Upper lobe of left lung (tissue), 6 donors: ENCODE results near the gene ABAT. TPM values are rescaled to one million over a fixed set of nuclear protein-coding genes. Genes with fewer than 3 reads are reported as not detected.

ENCODE experiments used
- ATAC-seq, 2 donors: fragments of 200-7000 bp; cut with Tn5 transposase; one replicate each; pipeline ENCODE4 v1.9.1; 2022; ENCODE audit warnings: mild to moderate bottlenecking in 2 of 2, moderate library complexity in 2 of 2; ENCODE audit not compliant: low FRiP score in 2 of 2
- DNase-seq, 2 donors: peaks; one replicate each; pipeline ENCODE4 v3.0.0-alpha.2; 2019 to 2020
- H3K27ac ChIP-seq, 4 donors: fragments of 200-600 bp; sonication (generic); one replicate each; pipeline ENCODE4 v1.5.1; 2016 to 2019
- H3K27me3 ChIP-seq, 4 donors: fragments of 200-600 bp; sonication (generic); one replicate each; pipeline ENCODE4 v1.5.1; 2017 to 2019
- H3K36me3 ChIP-seq, 4 donors: fragments of 200-600 bp; sonication (generic); one replicate each; pipeline ENCODE4 v1.5.1; 2016 to 2019
- H3K4me1 ChIP-seq, 4 donors: fragments of 200-600 bp; sonication (generic); one replicate each; pipeline ENCODE4 v1.5.1; 2018 to 2019
- H3K4me3 ChIP-seq, 4 donors: fragments of 200-600 bp; sonication (generic); one replicate each; pipeline ENCODE4 v1.5.1; 2017 to 2019; ENCODE audit warnings: mild to moderate bottlenecking in 2 of 4, moderate library complexity in 1 of 4
- H3K9me3 ChIP-seq, 4 donors: fragments of 200-600 bp; sonication (generic); one replicate each; pipeline ENCODE4 v1.5.1; 2018 to 2019
- EP300 ChIP-seq, 4 donors: sonication (generic); formaldehyde crosslinking; IDR thresholded peaks; one replicate each; pipeline ENCODE4 v1.5.1; 2017; ENCODE audit warnings: antibody characterized with exemption in 4 of 4, control low read depth in 2 of 4
- POLR2A ChIP-seq, 4 donors: fragments of 450-650 bp; IDR thresholded peaks; one replicate each; pipeline ENCODE4 v1.5.1; 2016 to 2017; ENCODE audit warnings: antibody characterized with exemption in 4 of 4, mild to moderate bottlenecking in 2 of 4
- POLR2AphosphoS5 ChIP-seq, 2 donors: sonication (generic); formaldehyde crosslinking; IDR thresholded peaks; one replicate each; pipeline ENCODE4 v1.5.1; 2017; ENCODE audit warnings: antibody characterized with exemption in 2 of 2
- WGBS, 2 donors: methylation state at CpG; one replicate each; pipeline ENCODE4 v1.1.5; 2017 to 2018; 5-methylcytosine and 5-hydroxymethylcytosine counted together
- total RNA-seq, 6 donors: library from RNA; depleted of rRNA in 4 of 6; stranded (reverse); fragments of >200 nt in 4 of 6; gene quantifications; one replicate each; pipeline versions ENCODE4 v1.1.0 to v1.2.1, GENCODE V29; 2016 to 2021
- TF ChIP-seq, protein P1 (sequence below), 6 experiments: fragments of 450-650 bp in 4 of 6; fragments of 200-600 bp in 2 of 6; sonication (generic) in 2 of 6; IDR thresholded peaks; one replicate each; pipeline ENCODE4 v1.5.1; 2016 to 2019; ENCODE audit warnings: antibody characterized with exemption in 6 of 6
- donor health status: DM: no; HTN: no; CAD: no; lungs with moderate emphysema.
- donor health status: DM: no; HTN: yes; CAD: no; lungs with severe emphysema.

Gene ABAT
- total RNA-seq, 6 donors from 2014 or later = 4.7 to 22.0 (median 9.1) TPM

DNA sequence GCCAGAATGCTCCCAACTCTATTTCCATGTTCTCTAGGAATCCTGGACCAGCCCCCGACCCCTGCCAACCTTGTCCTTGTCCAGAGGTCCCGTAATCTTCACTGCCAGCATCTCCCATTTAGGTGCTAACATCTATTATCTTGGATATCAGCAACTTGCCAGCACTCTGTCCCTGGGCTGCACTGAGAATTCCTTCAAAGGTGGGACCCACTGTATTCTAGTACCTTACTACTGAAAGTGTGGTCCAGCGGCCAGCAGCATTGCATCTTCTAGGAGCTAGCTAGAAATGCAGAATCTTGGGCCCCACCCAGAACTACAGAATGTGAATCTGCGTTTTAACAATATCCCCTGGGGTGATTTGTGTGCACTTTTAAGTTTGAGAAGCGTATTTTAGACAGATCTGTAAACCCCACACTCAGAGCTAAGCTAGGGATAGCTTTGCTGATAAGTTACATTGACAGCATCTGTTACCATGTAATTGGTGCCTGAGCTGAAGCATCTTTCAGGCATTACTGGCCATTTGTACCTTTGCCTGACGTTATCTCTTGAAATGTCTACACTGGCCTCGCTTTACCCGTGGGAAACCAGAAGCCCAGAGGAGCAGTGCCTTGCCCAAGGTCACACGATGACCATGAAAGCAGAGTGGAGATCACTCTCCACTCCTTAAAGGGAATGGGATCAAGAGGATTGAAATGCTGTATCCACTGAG is 8.3 kb downstream of the ABAT start:
- Histone ChIP-seq H3K36me3 (no peaks in the 10 kb centered on the region), H3K4me1 (no peaks in the 10 kb centered on the region), H3K9me3 (no peaks in the 10 kb centered on the region), H3K27ac (no peak overlapping the region), H3K4me3 (no peak overlapping the region), H3K27me3 (no peaks in the 10 kb centered on the region)
- 82 to 95% methylated on average over 7 to 9 of the region's 9 CpGs for WGBS, 2 donors
- no peak for DNase-seq
- TF ChIP-seq POLR2A (IDR thresholded peaks at IDR 0.05) (no peak), EP300 (IDR thresholded peaks at IDR 0.05) (no peak), POLR2AphosphoS5 (IDR thresholded peaks at IDR 0.05) (no peak)
- TF ChIP-seq, protein P1, sequence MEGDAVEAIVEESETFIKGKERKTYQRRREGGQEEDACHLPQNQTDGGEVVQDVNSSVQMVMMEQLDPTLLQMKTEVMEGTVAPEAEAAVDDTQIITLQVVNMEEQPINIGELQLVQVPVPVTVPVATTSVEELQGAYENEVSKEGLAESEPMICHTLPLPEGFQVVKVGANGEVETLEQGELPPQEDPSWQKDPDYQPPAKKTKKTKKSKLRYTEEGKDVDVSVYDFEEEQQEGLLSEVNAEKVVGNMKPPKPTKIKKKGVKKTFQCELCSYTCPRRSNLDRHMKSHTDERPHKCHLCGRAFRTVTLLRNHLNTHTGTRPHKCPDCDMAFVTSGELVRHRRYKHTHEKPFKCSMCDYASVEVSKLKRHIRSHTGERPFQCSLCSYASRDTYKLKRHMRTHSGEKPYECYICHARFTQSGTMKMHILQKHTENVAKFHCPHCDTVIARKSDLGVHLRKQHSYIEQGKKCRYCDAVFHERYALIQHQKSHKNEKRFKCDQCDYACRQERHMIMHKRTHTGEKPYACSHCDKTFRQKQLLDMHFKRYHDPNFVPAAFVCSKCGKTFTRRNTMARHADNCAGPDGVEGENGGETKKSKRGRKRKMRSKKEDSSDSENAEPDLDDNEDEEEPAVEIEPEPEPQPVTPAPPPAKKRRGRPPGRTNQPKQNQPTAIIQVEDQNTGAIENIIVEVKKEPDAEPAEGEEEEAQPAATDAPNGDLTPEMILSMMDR (IDR thresholded peaks at IDR 0.05) = no peak
- ATAC-seq = no peak

DNA sequence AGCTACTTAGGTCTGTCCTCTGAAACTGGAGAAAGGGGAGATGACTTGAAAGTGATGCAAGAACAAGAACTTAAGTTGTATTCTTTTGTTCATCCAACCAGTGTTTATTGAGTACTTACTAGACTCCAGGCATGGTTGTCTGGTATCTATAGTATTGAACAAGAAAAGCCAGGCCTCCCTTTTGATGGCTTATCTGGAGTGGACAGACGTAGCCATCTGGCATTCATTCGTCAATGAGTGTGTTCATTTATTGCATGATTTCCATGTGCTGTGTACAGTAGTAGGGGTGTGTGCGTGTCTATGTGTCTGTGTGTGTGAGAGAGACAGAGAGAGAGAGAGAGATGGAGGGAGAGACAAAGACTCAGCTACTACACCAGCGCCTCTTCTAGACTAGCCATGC is 9.2 kb downstream of the ABAT start:
- H3K9me3 ChIP-seq = no peaks in the 10 kb centered on the region
- H3K36me3 ChIP-seq = no peaks in the 10 kb centered on the region
- 65 to 73% methylated on average over 4 of the region's 4 CpGs for WGBS, 2 donors
- DNase-seq (no peak), ATAC-seq (no peak)
- H3K4me3 ChIP-seq = no peak overlapping the region
- H3K4me1 ChIP-seq = no peaks in the 10 kb centered on the region
- H3K27me3 ChIP-seq = no peaks in the 10 kb centered on the region
- TF ChIP-seq POLR2AphosphoS5 (IDR thresholded peaks at IDR 0.05) = no peak
- TF ChIP-seq, protein P1 (IDR thresholded peaks at IDR 0.05) = no peak
- no peak for TF ChIP-seq POLR2A (IDR thresholded peaks at IDR 0.05)
- no peak for TF ChIP-seq EP300 (IDR thresholded peaks at IDR 0.05)
- H3K27ac ChIP-seq = no peak overlapping the region

DNA sequence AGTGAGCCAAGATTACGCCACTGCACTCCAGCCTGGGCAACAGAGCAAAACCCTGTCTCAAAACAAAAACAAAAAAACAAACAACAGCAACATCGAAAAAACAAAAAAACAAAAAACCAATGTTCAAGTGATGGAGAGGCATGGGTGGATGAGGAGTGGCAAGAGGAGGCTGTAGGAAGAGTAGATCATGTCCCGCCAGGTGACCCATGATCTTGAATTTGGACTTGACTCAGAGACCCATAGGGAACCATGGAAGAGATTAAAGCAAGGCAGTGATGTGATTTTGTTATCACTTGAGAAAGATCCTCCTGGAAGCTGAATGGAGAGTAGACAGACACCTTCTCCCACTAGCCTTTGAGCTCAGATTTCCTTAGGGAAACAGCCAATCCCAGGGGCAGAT is 11.2 kb downstream of the ABAT start:
- 59 to 62% methylated on average over 3 of the region's 3 CpGs for WGBS, 2 donors
- Histone ChIP-seq H3K4me3 (no peak overlapping the region), H3K4me1 (no peaks in the 10 kb centered on the region), H3K27ac (no peak overlapping the region), H3K9me3 (peaks cover 9 to 13% (median 11%) of the 10 kb centered on the region in 4 donors), H3K36me3 (no peaks in the 10 kb centered on the region), H3K27me3 (no peaks in the 10 kb centered on the region)
- TF ChIP-seq, protein P1 (IDR thresholded peaks at IDR 0.05) = no peak
- TF ChIP-seq EP300 (IDR thresholded peaks at IDR 0.05) (no peak), POLR2A (IDR thresholded peaks at IDR 0.05) (no peak), POLR2AphosphoS5 (IDR thresholded peaks at IDR 0.05) (no peak)
- no peak for DNase-seq
- no peak for ATAC-seq

DNA sequence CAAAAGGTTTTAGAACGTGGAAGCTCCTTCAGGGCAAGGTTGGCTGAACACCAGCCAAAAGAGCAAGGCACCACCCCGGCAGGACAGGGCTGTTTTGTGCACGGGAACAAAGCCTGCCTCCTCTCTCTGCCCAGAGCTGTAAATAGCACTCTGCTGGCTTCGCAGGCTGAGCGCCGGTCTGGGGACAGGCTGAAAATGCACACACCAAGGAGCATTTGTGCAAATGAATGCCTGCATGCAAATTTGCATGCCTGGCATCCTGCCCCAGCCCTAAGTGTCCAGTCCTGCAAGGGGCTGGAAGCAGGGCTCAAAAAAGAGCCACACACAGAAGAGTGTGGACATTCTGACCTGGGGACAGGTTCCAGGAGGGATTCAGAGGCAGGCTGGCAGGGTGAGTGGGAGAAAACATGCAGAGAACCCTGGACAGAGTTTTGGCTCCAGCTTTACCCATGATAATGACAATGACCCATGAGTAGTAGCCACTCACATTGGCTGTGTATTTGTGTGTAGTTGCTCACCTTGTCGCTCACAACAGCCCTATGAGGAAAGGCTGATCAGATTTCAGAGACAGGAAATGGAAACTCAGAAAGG is 11.7 kb downstream of the ABAT start:
- Histone ChIP-seq H3K27ac (no peak overlapping the region), H3K27me3 (no peaks in the 10 kb centered on the region), H3K9me3 (peaks cover 9 to 13% (median 11%) of the 10 kb centered on the region in 4 donors), H3K4me3 (no peak overlapping the region), H3K4me1 (no peaks in the 10 kb centered on the region), H3K36me3 (no peaks in the 10 kb centered on the region)
- no peak for DNase-seq
- TF ChIP-seq EP300 (IDR thresholded peaks at IDR 0.05) (no peak), POLR2A (IDR thresholded peaks at IDR 0.05) (no peak), POLR2AphosphoS5 (IDR thresholded peaks at IDR 0.05) (no peak)
- TF ChIP-seq, protein P1 (IDR thresholded peaks at IDR 0.05) = no peak
- no peak for ATAC-seq
- WGBS, 2 donors = 20 to 52% methylated on average over 1 to 7 of the region's 7 CpGs
